ENCODE results near the gene LUZP2.

LUZP2 gene

GRCh38 chr11:24567380-24567779 is 70.5 kb downstream of the LUZP2 start:
- no peak for DNase-seq (ENCODE audit: low read depth in 2 of 2)

- no peak for DNase-seq (ENCODE audit: low read depth in 2 of 2)
Measured at GRCh38 chr11:24572376-24572775, 75.5 kb downstream of the LUZP2 start.

- DNase-seq (ENCODE audit: low read depth in 2 of 2), result no peak
Measured at GRCh38 chr11:24574461-24574860, 77.6 kb downstream of the LUZP2 start.

GRCh38 chr11:24575392-24575791 is 78.5 kb downstream of the LUZP2 start:
- no peak for DNase-seq (ENCODE audit: low read depth in 2 of 2)

- DNase-seq (ENCODE audit: low read depth in 2 of 2), result no peak
Measured at GRCh38 chr11:24585192-24585591, 88.3 kb downstream of the LUZP2 start.

GRCh38 chr11:24587635-24588034 is 90.8 kb downstream of the LUZP2 start:
- no peak for DNase-seq (ENCODE audit: low read depth in 2 of 2)

GRCh38 chr11:24588081-24588480 is 91.2 kb downstream of the LUZP2 start:
- no peak for DNase-seq (ENCODE audit: low read depth in 2 of 2)

GRCh38 chr11:24589064-24589463 is 92.2 kb downstream of the LUZP2 start:
- DNase-seq (ENCODE audit: low read depth in 2 of 2), result no peak

GRCh38 chr11:24591283-24591682 is 94.4 kb downstream of the LUZP2 start:
- no peak for DNase-seq (ENCODE audit: low read depth in 2 of 2)

- DNase-seq (ENCODE audit: low read depth in 2 of 2), result no peak
Measured at GRCh38 chr11:24592360-24592759, 95.5 kb downstream of the LUZP2 start.

GRCh38 chr11:24593332-24593731 is 96.5 kb downstream of the LUZP2 start:
- DNase-seq (ENCODE audit: low read depth in 2 of 2), result no peak

- DNase-seq (ENCODE audit: low read depth in 2 of 2), result no peak
Measured at GRCh38 chr11:24594401-24594800, 97.5 kb downstream of the LUZP2 start.

GRCh38 chr11:24598641-24599040 is 101.8 kb downstream of the LUZP2 start:
- no peak for DNase-seq (ENCODE audit: low read depth in 2 of 2)

GRCh38 chr11:24609192-24610119 is 112.6 kb downstream of the LUZP2 start:
- DNase-seq (ENCODE audit: low read depth in 2 of 2), result no peak

GRCh38 chr11:24615451-24616160 is 118.8 kb downstream of the LUZP2 start:
- DNase-seq (ENCODE audit: low read depth in 2 of 2), result no peak

- no peak for DNase-seq (ENCODE audit: low read depth in 2 of 2)
Measured at GRCh38 chr11:24617856-24618255, 121.0 kb downstream of the LUZP2 start.

- no peak for DNase-seq (ENCODE audit: low read depth in 2 of 2)
Measured at GRCh38 chr11:24619900-24620299, 123.0 kb downstream of the LUZP2 start.

GRCh38 chr11:24622262-24622661 is 125.4 kb downstream of the LUZP2 start:
- DNase-seq (ENCODE audit: low read depth in 2 of 2), result no peak

- DNase-seq (ENCODE audit: low read depth in 2 of 2), result no peak
Measured at GRCh38 chr11:24623121-24623520, 126.3 kb downstream of the LUZP2 start.

GRCh38 chr11:24624432-24624831 is 127.6 kb downstream of the LUZP2 start:
- DNase-seq (ENCODE audit: low read depth in 2 of 2), result no peak

- no peak for DNase-seq (ENCODE audit: low read depth in 2 of 2)
Measured at GRCh38 chr11:24625975-24626374, 129.1 kb downstream of the LUZP2 start.

GRCh38 chr11:24628224-24628776 is 131.4 kb downstream of the LUZP2 start:
- DNase-seq (ENCODE audit: low read depth in 2 of 2), result no peak

All from stimulated activated CD4-positive, alpha-beta T cell treated with anti-CD3 and anti-CD28 coated beads, Interleukin-15, amount 100 ng/mL, for 48 hours (primary cell).